Ovary (tissue), 3 donors: Measurements from ENCODE around the gene DMRTC1.
"Not testable (repeated sequence)": the region's sequence is repeated elsewhere in the genome, so short reads cannot be mapped to it uniquely, and the experiment has no call there.

ENCODE experiments used
- EP300 ChIP-seq: sonication (generic); formaldehyde crosslinking; IDR thresholded peaks from one replicate; pipeline ENCODE4 v1.6.1; 2017; ENCODE audit warnings: antibody characterized with exemption
- POLR2A ChIP-seq: fragments of 450-650 bp; IDR thresholded peaks from one replicate; pipeline ENCODE4 v1.6.1; 2017; ENCODE audit warnings: antibody characterized with exemption, mild to moderate bottlenecking, moderate library complexity
- TF ChIP-seq, protein P1 (sequence below), 3 donors: fragments of 450-650 bp in 2 of 3; fragments of 200-600 bp in 1 of 3; IDR thresholded peaks; one replicate each; pipeline versions ENCODE4 v1.5.1 to v1.8.0; 2016 to 2022; ENCODE audit warnings: antibody characterized with exemption in 3 of 3, mild to moderate bottlenecking in 1 of 3
- donor health status: DM: no; HTN: no; CAD: no.

DNA sequence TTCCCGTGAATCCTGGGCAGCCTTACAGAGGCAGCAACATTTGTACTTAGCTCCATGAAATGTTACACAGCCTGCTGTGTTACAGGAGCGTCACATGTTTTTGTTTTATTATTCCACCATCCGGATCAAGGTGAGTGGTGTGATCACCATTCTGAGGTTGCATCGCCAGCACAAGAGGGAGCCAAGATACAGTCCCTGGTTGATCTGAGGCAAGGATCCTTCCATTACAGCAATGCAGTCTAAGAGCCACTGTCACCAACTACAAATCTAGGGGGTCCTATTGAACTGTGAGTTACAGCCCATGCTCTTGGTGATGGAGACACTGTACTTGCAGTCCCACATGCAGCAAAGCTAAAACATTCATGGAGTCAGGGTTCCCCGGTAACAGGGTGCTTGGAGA lies 27.5 kb downstream of the DMRTC1 start:
- TF ChIP-seq POLR2A, EP300: not testable (repeated sequence)
- TF ChIP-seq, protein P1, sequence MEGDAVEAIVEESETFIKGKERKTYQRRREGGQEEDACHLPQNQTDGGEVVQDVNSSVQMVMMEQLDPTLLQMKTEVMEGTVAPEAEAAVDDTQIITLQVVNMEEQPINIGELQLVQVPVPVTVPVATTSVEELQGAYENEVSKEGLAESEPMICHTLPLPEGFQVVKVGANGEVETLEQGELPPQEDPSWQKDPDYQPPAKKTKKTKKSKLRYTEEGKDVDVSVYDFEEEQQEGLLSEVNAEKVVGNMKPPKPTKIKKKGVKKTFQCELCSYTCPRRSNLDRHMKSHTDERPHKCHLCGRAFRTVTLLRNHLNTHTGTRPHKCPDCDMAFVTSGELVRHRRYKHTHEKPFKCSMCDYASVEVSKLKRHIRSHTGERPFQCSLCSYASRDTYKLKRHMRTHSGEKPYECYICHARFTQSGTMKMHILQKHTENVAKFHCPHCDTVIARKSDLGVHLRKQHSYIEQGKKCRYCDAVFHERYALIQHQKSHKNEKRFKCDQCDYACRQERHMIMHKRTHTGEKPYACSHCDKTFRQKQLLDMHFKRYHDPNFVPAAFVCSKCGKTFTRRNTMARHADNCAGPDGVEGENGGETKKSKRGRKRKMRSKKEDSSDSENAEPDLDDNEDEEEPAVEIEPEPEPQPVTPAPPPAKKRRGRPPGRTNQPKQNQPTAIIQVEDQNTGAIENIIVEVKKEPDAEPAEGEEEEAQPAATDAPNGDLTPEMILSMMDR (IDR thresholded peaks at IDR 0.05): not testable (repeated sequence)
